ENCODE results near the gene ATP6V1F.
"Not testable (repeated sequence)": the region's sequence is repeated elsewhere in the genome, so short reads cannot be mapped to it uniquely, and the experiment has no call there.

Gene ATP6V1F

DNA sequence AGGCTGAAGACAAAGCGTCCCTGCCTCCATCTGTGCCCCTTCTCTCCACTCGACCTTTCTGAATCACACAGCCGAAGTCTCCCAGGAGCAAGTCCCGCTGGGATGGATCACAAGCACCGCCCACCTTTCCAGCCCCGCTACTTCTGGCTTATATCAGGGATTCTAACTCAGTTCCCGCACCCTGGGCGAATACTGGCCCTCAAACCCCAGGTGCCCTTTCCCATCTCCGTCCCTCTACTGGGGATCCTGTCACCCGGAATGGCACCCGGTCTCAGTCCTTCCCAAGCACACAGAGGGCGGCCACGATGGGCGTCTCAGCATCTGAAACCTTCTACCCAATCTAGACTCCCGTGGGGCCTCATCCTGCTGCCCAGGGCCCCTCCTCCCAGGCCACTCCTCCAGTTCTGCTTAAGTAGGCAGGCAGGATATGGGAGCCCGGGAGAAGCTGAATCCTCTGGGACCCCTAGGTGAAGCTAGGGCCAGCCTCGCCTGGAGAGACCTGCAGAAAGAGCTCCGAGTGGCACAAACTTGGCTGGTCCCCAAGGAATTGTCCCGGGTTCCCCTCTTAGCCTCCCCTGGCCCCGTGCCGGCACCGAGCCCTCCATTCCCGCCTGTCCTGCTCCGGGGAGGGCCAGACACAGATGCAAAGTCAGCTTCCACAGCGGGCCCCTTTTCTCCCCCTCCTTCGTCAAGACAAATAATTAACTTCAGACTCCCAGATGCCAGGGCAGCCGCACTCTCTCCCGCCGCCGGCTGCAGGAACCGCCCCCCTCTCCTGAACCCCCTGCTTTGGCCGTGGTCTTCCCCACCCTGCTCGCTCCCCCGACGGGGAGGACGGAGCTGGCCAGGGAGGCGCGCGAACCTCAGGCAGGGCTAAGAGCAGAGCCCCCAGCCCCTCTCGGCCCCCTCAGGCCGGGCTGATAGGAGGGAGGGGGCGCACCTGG lies 47.2 kb downstream of the ATP6V1F start:
- DNase-seq (ENCODE audit: low read depth, low spot score): no peak
- no peak overlapping the region for H3K4me3 ChIP-seq (ENCODE audit: low read length)

DNA sequence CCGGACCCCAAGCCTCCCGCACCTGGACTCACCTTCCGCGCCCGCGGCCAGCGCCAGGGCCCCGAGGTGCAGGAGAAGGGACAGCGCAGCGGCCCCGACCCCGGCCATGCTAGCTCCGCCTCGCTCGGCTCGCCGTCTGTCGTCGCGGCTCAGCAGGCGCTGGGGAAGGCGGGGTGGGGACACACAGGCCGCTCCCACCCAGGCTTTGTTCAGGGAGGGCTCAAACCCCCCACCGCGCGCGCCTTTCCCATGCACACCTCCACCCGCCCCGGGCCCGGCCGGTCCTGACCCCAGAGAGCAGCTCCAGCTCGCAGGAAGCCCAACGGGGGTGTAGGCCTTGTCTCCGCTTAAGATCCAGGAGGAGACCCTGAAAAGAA lies 47.9 kb downstream of the ATP6V1F start, which contains the start of gene KCP:
TSS of gene KCP (minus strand) at position 141 of the 377 bp plus-strand sequence. CDS start at position 108, 33 bp downstream.
- DNase-seq (ENCODE audit: low read depth, low spot score): no peak
- H3K4me3 ChIP-seq (ENCODE audit: low read length): no peak within 1 kb of the TSS

DNA sequence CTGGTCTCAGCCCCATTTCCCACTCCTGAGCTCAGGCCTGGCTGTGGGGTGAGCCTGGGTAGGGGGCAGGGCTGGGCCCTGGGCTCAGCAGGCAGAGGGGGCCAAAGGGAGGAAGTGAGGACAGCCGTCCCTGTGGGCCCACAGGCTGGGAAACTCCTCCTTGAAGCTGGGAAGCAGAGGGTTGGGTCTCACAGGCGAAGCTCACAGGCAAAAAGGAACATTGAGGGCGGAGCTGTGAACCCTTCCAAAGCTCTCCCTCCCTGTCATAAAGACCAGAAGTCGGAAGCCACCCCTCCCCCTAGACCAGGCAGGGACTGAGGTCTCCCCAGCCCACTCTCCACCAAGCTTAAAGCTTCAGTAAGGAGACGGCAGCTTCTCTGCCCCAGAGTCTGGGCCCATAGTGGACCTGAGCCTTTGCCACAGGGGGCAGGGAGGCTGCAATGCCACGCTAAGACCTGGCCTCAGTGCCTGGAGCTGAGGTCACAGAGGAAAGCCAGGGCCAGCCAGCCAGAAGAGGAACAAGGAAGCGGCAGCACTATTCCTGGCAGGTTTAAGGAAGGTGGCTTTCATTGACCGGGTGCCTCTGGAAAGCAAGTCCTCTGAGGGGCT lies 48.9 kb downstream of the ATP6V1F start:
- no peak for DNase-seq (ENCODE audit: low read depth, low spot score)
- no peak overlapping the region for H3K4me3 ChIP-seq (ENCODE audit: low read length)

DNA sequence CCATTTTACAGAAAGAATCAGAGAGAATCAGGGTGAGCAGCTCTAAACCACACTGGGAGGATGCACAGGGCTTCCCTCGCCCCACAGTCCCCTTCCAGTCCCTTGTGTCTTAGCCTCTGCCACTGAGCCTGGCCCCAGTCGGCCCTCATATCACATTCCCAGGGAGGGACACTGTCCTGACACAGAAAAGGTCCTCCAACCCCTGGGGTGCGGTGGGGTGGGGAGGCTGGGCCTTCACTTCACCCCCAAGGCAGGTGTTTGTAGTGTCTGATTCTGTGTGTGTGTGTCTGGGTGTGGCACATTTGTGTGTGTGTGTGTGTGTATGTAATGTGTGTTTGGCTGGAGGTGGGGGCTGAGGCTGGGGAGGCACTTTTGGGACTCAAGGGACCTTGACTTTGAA lies 49.6 kb downstream of the ATP6V1F start:
- no peak overlapping the region for H3K4me3 ChIP-seq (ENCODE audit: low read length)
- no peak for DNase-seq (ENCODE audit: low read depth, low spot score)

DNA sequence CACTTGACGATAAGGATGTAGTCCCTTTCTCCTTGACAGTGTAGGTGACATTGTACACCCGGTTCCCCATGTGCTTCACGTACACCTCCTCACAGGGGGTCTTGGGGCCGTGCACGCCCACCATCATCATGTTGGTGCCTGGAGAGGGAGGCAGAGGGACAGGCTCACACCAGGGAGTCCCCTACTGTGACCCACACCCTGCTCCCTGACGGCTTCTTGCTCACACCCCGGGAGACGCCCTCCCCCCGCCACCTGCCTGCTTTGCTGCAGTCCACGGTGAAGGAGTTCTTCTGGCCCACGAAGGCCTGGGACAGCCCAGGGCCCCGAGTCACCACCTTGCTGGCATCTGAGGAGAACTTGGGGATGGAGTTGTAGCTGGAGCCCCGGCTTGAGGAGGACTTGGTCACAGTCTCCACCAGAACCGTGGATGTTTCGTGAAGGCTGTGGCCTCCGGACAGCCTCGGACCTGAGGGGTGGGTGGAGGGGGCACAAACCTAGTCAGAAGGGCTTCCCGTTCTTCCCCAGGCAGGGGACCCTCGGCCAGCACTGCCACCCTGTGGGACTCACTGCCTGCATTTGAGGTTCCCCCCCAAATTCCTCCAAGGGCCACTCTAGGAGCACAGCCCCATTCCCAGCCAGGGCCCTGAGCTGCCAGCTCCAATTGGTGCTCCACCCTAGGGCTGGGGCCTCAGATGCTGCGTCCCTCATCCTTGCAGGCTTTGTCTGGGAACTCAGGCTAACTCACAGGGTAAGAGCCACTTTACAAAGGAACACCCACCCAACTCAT lies 50.2 kb downstream of the ATP6V1F start:
- not testable (repeated sequence) for DNase-seq (ENCODE audit: low read depth, low spot score); H3K4me3 ChIP-seq (ENCODE audit: low read length)

DNA sequence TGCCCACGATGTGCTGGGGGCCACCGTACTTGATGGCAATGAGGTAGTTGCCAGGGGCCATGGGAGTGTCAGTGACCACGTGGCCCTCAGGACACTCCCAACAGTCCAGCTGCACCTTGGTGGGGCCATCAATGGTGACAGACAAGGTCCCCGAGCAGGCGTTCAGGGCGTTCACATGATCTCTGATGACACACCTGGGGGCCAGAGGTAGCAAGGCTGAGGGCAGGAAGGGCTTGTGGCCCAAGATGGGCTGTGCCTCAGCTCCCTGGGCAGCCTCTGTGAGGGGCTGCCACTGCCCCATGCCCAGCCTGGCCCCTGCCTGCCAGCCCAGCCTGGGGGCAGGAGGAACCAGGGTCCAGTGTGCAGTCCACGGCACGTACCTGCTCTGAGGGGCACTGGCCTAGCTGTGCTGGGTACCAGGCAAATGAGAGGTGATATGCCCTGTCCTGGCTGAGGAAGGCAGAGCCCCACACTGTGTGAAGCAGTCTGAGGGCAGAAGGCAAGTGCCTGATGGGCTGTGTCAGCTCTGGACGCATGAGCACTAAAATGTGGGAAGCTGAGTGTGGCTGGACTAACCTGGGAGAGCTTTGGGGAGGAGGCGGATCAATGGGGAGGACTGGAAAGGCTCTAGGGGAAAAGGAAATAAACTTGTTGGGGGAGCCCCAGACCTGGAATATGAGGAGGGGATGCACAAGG lies 51.4 kb downstream of the ATP6V1F start:
- no peak for DNase-seq (ENCODE audit: low read depth, low spot score)
- H3K4me3 ChIP-seq (ENCODE audit: low read length): no peak overlapping the region

DNA sequence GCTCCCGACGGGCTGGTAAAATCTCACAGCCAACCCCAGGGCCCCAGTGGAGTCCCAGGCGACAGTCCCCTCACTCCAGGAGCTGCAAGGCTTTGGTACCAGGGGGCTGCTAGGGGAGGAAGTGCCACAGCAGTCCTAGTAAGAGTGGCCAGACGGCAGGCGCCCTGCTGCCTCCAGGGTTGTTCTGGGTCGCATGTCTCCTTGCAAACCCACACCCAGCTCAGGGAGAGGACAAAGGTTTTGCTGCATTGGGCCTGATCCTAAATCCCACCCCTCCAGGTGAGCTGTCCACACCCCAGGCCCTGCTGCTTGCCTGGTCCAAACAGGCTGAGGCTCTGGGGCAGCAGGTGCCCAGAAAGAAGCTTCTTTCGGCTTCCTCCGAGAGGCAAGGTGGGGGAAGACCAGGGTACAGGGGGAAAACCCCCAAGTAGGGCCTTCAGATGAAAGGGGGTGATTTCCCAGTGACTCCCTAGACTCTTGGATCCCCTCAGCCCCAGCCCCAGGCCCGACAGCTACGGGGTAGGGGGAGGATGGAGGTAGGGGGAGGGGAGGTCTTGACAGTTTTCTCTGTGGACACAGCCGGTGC lies 52.0 kb downstream of the ATP6V1F start:
- DNase-seq (ENCODE audit: low read depth, low spot score): no peak
- no peak overlapping the region for H3K4me3 ChIP-seq (ENCODE audit: low read length)

DNA sequence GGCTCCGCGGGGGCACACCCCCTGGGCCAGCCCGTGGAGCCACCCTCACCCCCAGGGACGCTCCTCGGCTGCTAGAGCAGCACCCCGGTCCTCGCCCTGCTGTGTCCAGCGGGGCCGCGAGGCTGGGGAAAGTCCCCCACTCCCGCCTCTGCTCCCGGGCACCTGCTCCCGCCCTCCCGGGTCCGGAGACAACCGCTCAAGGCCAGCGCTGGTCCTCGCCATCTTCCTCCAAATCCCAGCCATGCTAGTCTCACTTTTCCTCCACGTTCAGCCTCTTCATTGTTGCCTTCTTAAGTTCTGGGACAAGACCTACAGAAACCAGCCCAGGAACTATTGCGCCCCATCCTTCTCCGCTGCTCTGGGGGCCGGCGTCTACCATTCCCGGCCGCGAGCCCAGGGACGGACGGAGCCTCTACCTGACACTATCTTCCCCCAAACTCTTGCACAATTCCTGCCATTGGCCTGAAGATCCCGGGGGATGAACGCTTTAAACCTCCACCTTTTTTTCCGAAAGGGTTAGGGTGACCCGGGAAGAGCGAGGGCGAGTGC lies 52.7 kb downstream of the ATP6V1F start:
- DNase-seq (ENCODE audit: low read depth, low spot score): no peak
- H3K4me3 ChIP-seq (ENCODE audit: low read length): no peak overlapping the region
